Activated CD8-positive, alpha-beta T cell treated with anti-CD3 and anti-CD28 coated beads for 36 hours (primary cell): ENCODE data around the gene FANK1. TPM values are rescaled to one million over a fixed set of nuclear protein-coding genes. Genes with fewer than 3 reads are reported as not detected.
"Not testable (repeated sequence)": the region's sequence is repeated elsewhere in the genome, so short reads cannot be mapped to it uniquely, and the experiment has no call there.

Experiments used
- ATAC-seq: fragments of 200-7000 bp; cut with Tn5 transposase; one replicate; pipeline ENCODE4 v1.10.0; 2021; ENCODE audit warnings: mild to moderate bottlenecking, moderate library complexity
- CTCF ChIA-PET: fragments of 350-600 bp; sonication (Branson Sonifier 250); formaldehyde crosslinking; loops from one replicate; lab custom pipeline; 2021; ENCODE audit warnings: antibody characterized with exemption; lab: Charles Lee
- POLR2A ChIA-PET: fragments of 350-600 bp; sonication (Branson Sonifier 250); formaldehyde crosslinking; loops from one replicate; lab custom pipeline; 2021; ENCODE audit warnings: antibody characterized with exemption; lab: Charles Lee
- DNase-seq: peaks from one replicate; pipeline ENCODE4 v3.0.0-alpha.2; 2020
- H3K27ac Mint-ChIP-seq: one replicate; pipeline ENCODE4 v1.8.0; 2021; ENCODE audit warnings: mild to moderate bottlenecking, mixed read lengths
- H3K27me3 Mint-ChIP-seq: one replicate; pipeline ENCODE4 v1.8.0; 2021; ENCODE audit warnings: mixed read lengths
- H3K36me3 Mint-ChIP-seq: one replicate; pipeline ENCODE4 v1.8.0; 2021; ENCODE audit warnings: low read depth, mixed read lengths
- H3K4me1 Mint-ChIP-seq: one replicate; pipeline ENCODE4 v1.8.0; 2021; ENCODE audit warnings: low read depth, mixed read lengths
- H3K4me3 Mint-ChIP-seq: one replicate; pipeline ENCODE4 v1.8.0; 2021; ENCODE audit warnings: mild to moderate bottlenecking, moderate library complexity, mixed read lengths
- H3K9me3 Mint-ChIP-seq: one replicate; pipeline ENCODE4 v1.8.0; 2021; ENCODE audit warnings: mixed read lengths
- intact Hi-C: fragments of 100-400 bp; cut with micrococcal nuclease; formaldehyde crosslinking; loops from one replicate; pipeline ENCODE4 v1.10.0; 2022
- total RNA-seq, 2 experiments: library from RNA; stranded (reverse); gene quantifications; one replicate each; pipeline ENCODE4 v1.2.3, GENCODE V29; 2021
- TF ChIP-seq, protein P1 (sequence below): fragments of 200-600 bp; IDR thresholded peaks from one replicate; pipeline ENCODE4 v1.8.0; 2022; ENCODE audit warnings: antibody characterized with exemption, mild to moderate bottlenecking

The FANK1 gene
- total RNA-seq, 2 experiments from 2014 or later, result 0.45 to 0.58 TPM

GRCh38 chr10:125925262-125925834, 29.0 kb downstream of the FANK1 start:
- no peak overlapping the region for H3K4me3 Mint-ChIP-seq
- CTCF ChIA-PET, result interaction anchor here (0.8 kb wide), 1 partner anchor 9 kb away, joined by 3 read pairs; no protein-coding TSS in a partner anchor
- DNase-seq, result no peak
- POLR2A ChIA-PET, result no interaction called here
- H3K27ac Mint-ChIP-seq, result no peak overlapping the region
- H3K4me1 Mint-ChIP-seq, result no peaks in the 10 kb centered on the region
- intact Hi-C loops, result no loop called here
- TF ChIP-seq, protein P1, sequence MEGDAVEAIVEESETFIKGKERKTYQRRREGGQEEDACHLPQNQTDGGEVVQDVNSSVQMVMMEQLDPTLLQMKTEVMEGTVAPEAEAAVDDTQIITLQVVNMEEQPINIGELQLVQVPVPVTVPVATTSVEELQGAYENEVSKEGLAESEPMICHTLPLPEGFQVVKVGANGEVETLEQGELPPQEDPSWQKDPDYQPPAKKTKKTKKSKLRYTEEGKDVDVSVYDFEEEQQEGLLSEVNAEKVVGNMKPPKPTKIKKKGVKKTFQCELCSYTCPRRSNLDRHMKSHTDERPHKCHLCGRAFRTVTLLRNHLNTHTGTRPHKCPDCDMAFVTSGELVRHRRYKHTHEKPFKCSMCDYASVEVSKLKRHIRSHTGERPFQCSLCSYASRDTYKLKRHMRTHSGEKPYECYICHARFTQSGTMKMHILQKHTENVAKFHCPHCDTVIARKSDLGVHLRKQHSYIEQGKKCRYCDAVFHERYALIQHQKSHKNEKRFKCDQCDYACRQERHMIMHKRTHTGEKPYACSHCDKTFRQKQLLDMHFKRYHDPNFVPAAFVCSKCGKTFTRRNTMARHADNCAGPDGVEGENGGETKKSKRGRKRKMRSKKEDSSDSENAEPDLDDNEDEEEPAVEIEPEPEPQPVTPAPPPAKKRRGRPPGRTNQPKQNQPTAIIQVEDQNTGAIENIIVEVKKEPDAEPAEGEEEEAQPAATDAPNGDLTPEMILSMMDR, result no peak
- no peak for ATAC-seq
- H3K36me3 Mint-ChIP-seq, result no peaks in the 10 kb centered on the region
- H3K27me3 Mint-ChIP-seq, result no peaks in the 10 kb centered on the region
- H3K9me3 Mint-ChIP-seq, result peaks cover 1% of the 10 kb centered on the region

GRCh38 chr10:125926247-125926646, 29.9 kb downstream of the FANK1 start:
- H3K4me3 Mint-ChIP-seq, result no peak overlapping the region
- H3K27me3 Mint-ChIP-seq, result no peaks in the 10 kb centered on the region
- intact Hi-C loops, result no loop called here
- ATAC-seq (no peak), DNase-seq (no peak)
- H3K9me3 Mint-ChIP-seq, result peaks cover 1% of the 10 kb centered on the region
- POLR2A ChIA-PET, result no interaction called here
- no peak overlapping the region for H3K27ac Mint-ChIP-seq
- no peaks in the 10 kb centered on the region for H3K36me3 Mint-ChIP-seq
- H3K4me1 Mint-ChIP-seq, result no peaks in the 10 kb centered on the region
- CTCF ChIA-PET, result no interaction called here
- TF ChIP-seq, protein P1, result no peak

- H3K4me1 Mint-ChIP-seq, H3K36me3 Mint-ChIP-seq, H3K27ac Mint-ChIP-seq, H3K27me3 Mint-ChIP-seq, CTCF ChIA-PET, H3K4me3 Mint-ChIP-seq, DNase-seq, H3K9me3 Mint-ChIP-seq, intact Hi-C loops, ATAC-seq, POLR2A ChIA-PET: not testable (repeated sequence)
These were observed 30.9 kb downstream of the FANK1 start for GRCh38 chr10:125927265-125927664.

DNA sequence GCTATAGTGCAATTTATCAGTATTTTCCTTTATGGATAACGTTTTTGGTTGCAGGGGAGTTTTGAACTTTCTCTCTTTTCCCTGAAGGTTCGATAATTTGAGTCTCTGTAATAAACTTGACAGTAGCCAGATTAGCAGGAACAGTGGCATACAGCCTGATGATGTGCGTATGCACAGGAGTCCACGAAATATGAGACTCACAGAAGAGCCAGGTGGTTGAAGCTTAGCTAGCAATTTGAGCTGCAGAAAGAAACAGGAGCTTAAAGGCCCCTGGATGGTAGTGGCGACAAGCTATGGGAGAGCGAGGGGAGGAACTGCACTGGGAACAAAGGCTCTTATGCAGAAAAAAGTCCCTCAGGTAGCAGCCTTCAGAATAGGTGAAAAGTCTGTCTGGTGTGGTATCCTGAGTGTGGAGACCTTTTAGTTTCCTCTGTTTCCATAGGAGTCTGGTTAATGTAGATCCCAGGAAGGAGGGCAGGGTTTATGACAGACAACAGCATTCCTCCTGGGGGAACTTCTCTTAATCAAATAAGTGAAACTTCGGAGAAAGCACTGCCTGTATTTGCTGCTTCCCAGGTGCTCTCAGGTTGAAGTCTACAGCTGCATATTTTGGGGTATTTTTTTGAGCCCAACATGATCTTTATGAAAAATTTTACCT, 32.7 kb downstream of the FANK1 start:
- intact Hi-C loops, result no loop called here
- ChIA-PET CTCF (no interaction called here), POLR2A (no interaction called here)
- no peaks in the 10 kb centered on the region for H3K36me3 Mint-ChIP-seq
- no peaks in the 10 kb centered on the region for H3K4me1 Mint-ChIP-seq
- peaks cover 11% of the 10 kb centered on the region for H3K27me3 Mint-ChIP-seq
- H3K9me3 Mint-ChIP-seq, result peaks cover 1% of the 10 kb centered on the region
- H3K27ac Mint-ChIP-seq, result no peak overlapping the region
- no peak overlapping the region for H3K4me3 Mint-ChIP-seq
- TF ChIP-seq, protein P1, result no peak
- no peak for ATAC-seq
- no peak for DNase-seq

- POLR2A ChIA-PET, result no interaction called here
- Mint-ChIP-seq H3K4me1 (no peaks in the 10 kb centered on the region), H3K4me3 (no peak overlapping the region), H3K36me3 (no peaks in the 10 kb centered on the region), H3K27ac (no peak overlapping the region), H3K9me3 (peaks cover 1% of the 10 kb centered on the region), H3K27me3 (peaks cover 13% of the 10 kb centered on the region)
- CTCF ChIA-PET, result no interaction called here
- DNase-seq, result no peak
- TF ChIP-seq, protein P1, result no peak
- no peak for ATAC-seq
- intact Hi-C loops, result no loop called here
These were observed 33.3 kb downstream of the FANK1 start for GRCh38 chr10:125929618-125930017.
